NCI-H2107 treated with DMSO at 0.1 percent for 48 hours (cell line): ENCODE data around the gene AOPEP.

Experiments used
- DNase-seq: peaks from one replicate; lab custom pipeline; 2025; ENCODE audit not compliant: unreplicated experiment; lab: John Stamatoyannopoulos, UW

The AOPEP gene

DNA sequence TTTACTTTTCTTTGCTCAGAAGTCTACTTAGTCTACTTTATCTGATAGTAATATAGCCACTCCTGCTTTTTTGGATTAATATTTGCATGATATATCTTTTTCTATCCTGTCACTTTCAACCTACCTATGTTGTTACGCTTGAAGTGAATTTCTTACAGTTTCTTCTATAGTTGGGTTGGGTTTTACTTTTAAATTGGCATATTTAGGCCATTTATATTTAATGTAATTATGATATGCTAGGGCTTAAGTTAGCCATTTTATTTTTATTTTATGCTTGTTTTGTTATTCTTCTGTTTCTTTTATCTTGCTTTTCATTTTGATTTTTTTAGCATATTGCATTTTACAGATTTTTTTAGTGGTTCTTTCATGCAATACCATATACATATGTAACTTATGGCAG lies 164.7 kb downstream of the AOPEP start:
- no peak for DNase-seq

- DNase-seq = no peak
Measured at GRCh38 chr9:94892675-94893074, 166.2 kb downstream of the AOPEP start.

DNA sequence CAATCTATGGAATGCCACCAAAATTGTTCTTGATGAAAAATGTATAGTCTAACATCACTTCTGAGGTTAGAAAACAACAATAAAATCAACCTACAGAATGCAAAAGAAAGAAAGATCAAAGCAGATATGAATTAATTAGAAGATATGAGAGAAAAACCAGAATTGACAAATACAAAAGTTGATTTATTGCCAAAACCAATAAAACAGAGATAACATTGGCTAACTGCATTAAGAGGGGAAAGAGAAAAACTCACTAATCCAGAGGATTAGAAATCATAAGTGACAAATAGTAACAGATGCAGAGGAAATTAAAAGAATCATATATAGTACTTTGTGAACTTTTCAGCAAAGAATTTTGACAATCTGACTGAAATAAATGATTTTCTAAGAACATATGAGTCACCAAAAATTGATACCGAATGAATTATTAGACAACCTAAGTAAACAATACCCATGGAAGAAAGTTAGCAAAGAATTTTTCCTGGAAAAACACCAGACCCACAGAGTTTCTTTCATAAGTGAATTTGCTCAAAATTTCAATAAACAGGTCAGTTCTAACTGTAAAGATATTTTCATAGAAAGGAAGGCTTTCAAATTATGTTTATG lies 167.7 kb downstream of the AOPEP start:
- no peak for DNase-seq

DNA sequence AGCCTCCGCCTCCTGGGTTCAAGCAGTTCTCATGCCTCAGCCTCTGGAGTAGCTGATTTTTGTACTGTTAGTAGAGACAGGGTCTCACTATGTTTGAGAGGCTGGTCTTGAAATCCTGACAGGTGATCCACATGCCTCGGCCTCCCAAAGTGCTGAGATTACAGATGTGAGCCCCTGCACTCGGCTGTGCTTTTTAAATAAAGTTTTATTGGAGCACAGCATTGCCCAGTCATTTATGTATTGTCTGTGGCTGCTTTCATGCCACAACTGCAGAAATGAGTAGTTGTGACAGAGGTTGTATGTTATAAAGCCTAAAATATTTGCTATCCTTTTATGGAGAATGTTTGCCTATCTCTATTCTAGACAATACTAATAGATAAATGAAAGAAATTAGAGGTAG lies 169.2 kb downstream of the AOPEP start:
- DNase-seq = no peak

DNA sequence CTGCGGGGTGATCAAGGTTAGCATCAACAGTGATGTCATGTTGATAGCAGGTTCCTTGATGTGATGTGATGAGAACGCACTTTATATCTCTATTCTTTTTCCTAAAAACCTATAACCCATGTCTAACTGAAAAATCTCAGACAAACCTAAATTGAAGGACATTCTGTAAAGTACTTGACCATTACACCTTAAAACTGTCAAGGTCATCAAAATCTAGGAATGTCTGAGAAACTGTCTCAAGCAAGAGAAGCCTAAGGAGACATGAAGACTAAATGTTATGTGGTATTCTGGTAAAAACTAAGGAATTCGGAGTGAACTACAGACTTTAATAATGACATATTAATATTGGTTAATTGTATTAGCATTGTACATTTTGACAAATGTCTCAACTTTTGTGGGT lies 170.0 kb downstream of the AOPEP start:
- no peak for DNase-seq

GRCh38 chr9:94899464-94900221 lies 173.1 kb downstream of the AOPEP start:
- no peak for DNase-seq

- no peak for DNase-seq
Measured at GRCh38 chr9:94900222-94901018, 173.9 kb downstream of the AOPEP start.

- no peak for DNase-seq
Measured at GRCh38 chr9:94901019-94901363, 174.5 kb downstream of the AOPEP start.

DNA sequence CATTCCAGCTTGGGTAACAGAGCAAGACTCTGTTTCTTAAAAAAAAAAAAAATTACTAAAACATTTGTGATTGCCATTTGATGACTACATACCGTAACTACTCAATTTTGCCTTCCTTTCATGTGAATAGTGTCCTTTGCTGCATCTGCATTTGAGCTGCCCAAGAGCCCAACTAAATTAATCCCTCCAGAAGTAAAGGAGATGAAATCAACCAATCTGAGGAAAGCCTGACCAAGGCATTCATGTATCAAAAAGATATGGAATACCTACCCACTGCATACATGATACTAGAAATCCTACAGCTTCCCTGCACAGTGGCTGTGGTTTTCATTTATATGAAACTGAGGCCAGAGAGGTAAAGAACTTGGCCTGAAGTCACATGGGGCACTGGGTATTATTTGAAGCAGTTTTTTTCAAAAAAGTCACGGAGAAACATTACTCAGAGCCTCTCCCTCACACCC lies 177.5 kb downstream of the AOPEP start:
- DNase-seq = no peak

- no peak for DNase-seq
Measured at GRCh38 chr9:94904806-94905205, 178.3 kb downstream of the AOPEP start.

DNA sequence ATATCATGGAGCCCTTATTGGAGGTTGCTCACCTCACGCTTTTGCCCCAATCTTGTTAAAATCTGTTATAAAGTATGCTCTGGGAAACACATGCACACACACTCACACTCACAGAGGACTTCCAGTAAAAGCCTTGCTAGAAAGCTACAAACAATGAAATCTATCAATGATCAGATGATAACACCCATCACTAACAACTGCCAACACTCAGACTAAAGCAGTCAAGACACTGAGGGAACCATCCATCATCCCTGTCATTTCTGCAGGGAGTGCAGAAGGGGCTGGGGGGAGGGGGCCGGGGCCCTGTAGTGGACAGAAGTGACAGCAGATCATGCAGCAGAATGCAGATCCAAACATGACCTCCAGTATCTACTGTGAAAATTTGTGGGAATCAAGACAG lies 179.1 kb downstream of the AOPEP start:
- DNase-seq = no peak

GRCh38 chr9:94906181-94906580 lies 179.7 kb downstream of the AOPEP start:
- DNase-seq = no peak

DNA sequence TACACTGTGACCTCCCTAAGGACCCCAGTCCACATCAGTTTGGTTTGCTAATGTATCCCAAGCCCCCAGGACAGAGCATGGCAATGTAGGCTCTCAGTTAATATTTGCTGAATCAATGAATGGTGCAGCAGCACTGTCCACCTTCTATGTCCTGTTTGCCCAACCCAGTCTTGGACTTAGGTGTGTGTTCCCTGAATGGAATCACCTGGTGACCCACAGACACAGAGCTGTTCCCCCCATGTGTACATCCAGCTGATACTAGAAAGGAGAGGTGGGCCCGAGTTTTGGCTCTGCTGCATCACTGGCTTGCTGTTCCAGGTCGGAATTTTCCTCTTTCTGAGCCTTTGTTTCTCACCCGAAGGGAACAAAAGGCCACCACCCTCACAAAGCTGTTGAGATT lies 180.2 kb downstream of the AOPEP start:
- DNase-seq = no peak

GRCh38 chr9:94907264-94907936 lies 180.9 kb downstream of the AOPEP start:
- DNase-seq = no peak

GRCh38 chr9:94908011-94908563 lies 181.6 kb downstream of the AOPEP start:
- DNase-seq = no peak

DNA sequence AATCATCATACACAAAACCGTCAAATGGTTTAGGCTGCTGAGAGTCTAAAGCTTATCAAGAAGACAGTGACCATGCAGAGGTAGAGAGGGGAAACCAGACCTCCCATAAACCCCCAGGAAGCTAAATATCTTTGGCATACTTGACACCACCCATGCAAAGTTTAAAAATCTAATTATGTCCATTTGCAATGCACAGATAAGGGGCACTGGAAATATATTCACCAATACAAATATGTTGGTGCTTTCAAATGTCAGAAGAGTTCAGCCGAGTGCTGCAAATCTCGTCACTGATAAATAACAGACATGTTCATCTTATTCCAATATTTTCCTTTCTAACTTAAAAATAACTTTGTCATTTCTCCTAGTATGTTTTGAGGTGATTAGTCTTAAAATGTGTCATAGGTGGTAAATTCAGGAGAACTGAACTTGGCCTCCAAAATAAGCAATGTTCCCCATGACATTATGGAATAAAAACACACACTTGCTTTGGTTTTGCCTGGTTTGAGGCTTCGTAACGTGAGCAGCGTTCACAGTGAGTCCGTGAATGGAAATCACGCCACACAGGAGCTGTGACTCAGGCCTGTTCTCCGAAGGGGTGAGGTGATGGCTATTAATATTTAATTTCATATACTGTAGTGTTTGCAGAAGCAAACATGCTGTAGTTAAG lies 182.2 kb downstream of the AOPEP start:
- no peak for DNase-seq

GRCh38 chr9:94909250-94909894 lies 182.9 kb downstream of the AOPEP start:
- no peak for DNase-seq

GRCh38 chr9:94909965-94910730 lies 183.6 kb downstream of the AOPEP start:
- DNase-seq = no peak

DNA sequence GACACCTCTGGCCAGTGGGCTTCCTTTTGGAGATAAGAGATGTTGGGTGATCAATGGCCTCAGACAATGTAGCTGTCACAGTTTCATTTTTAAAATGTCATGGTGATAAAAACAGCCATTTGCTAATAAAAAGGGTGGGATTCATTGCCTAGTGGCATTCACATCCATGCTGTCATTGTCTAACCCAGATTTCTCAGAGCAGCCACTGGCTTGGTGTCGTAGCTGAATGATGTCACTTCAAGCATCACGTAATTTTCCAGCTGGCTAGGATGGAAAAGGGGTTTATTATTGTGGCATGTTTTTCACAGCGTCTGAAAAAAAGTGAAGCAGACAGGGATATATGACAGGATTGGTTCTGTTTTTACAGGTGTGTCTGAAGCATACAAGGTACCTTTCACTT lies 184.7 kb downstream of the AOPEP start:
- no peak for DNase-seq
